Bronchial epithelial cell (primary cell): ENCODE results near the gene PLD1. TPM values are rescaled to one million over a fixed set of nuclear protein-coding genes. Genes with fewer than 3 reads are reported as not detected.

Experiments used
- DNase-seq: peaks from one replicate; pipeline ENCODE4 v3.0.0-alpha.2; 2010; ENCODE audit warnings: low read depth
- FAIRE-seq: peaks from 2 replicates; lab custom pipeline; 2011; peaks lifted over from hg19 to GRCh38; lab: Jason Lieb, UNC
- H3K27me3 ChIP-seq: 2 replicates; pipeline ENCODE4 v1.5.1; 2011; ENCODE audit warnings: low read length; ENCODE audit not compliant: control insufficient read depth, insufficient read depth
- H3K36me3 ChIP-seq: 2 replicates; pipeline ENCODE4 v1.5.1; 2011; ENCODE audit warnings: low read length; ENCODE audit not compliant: control insufficient read depth, insufficient read depth
- H3K4me3 ChIP-seq: 2 replicates; pipeline ENCODE4 v1.5.1; 2011; ENCODE audit warnings: mild to moderate bottlenecking, low read depth, low read length, control low read depth
- CTCF ChIP-seq: IDR thresholded peaks from 2 replicates; pipeline ENCODE4 v1.5.1; 2011; ENCODE audit warnings: mild to moderate bottlenecking, moderate library complexity, low read length, control low read depth, inconsistent platforms; ENCODE audit not compliant: insufficient read depth, severe bottlenecking
- total RNA-seq: library from RNA; depleted of rRNA; stranded (reverse); fragments of >200 nt; gene quantifications from 2 replicates; pipeline ENCODE4 v1.2.1, GENCODE V29; 2014

PLD1 gene
- total RNA-seq, 1 donor from 2014 or later: 10.5 TPM

- FAIRE-seq (no peak), DNase-seq (no peak)
- TF ChIP-seq CTCF: no peak
- Histone ChIP-seq H3K4me3 (no peak overlapping the region), H3K36me3 (no peaks in the 10 kb centered on the region), H3K27me3 (no peaks in the 10 kb centered on the region)
These were observed 129.4 kb downstream of the PLD1 start for GRCh38 chr3:171680726-171681411.

GRCh38 chr3:171678971-171679492 lies 131.3 kb downstream of the PLD1 start:
- no peak overlapping the region for H3K4me3 ChIP-seq
- FAIRE-seq (no peak), DNase-seq (no peak)
- no peaks in the 10 kb centered on the region for H3K27me3 ChIP-seq
- no peak for TF ChIP-seq CTCF
- H3K36me3 ChIP-seq: no peaks in the 10 kb centered on the region

- no peaks in the 10 kb centered on the region for H3K36me3 ChIP-seq
- no peak for TF ChIP-seq CTCF
- H3K4me3 ChIP-seq: no peak overlapping the region
- DNase-seq (no peak), FAIRE-seq (no peak)
- H3K27me3 ChIP-seq: no peaks in the 10 kb centered on the region
These were observed 132.6 kb downstream of the PLD1 start for GRCh38 chr3:171677706-171678105.

- no peak for FAIRE-seq
- Histone ChIP-seq H3K4me3 (no peak overlapping the region), H3K27me3 (no peaks in the 10 kb centered on the region), H3K36me3 (no peaks in the 10 kb centered on the region)
- no peak for DNase-seq
- no peak for TF ChIP-seq CTCF
These were observed 133.6 kb downstream of the PLD1 start for GRCh38 chr3:171676601-171677175.

GRCh38 chr3:171673951-171674350 lies 136.3 kb downstream of the PLD1 start:
- FAIRE-seq (no peak), DNase-seq (no peak)
- no peaks in the 10 kb centered on the region for H3K27me3 ChIP-seq
- H3K36me3 ChIP-seq: no peaks in the 10 kb centered on the region
- H3K4me3 ChIP-seq: no peak overlapping the region
- TF ChIP-seq CTCF: no peak
